D341Med (cell line): ENCODE measurements around the gene SC5D.
A peak's percentile ranks its signal among the peaks of the same experiment; 100 is the strongest.

ENCODE experiments used
- DNase-seq: peaks from one replicate; pipeline ENCODE4 v3.0.0; 2012; ENCODE audit warnings: low spot score

The SC5D gene

DNA sequence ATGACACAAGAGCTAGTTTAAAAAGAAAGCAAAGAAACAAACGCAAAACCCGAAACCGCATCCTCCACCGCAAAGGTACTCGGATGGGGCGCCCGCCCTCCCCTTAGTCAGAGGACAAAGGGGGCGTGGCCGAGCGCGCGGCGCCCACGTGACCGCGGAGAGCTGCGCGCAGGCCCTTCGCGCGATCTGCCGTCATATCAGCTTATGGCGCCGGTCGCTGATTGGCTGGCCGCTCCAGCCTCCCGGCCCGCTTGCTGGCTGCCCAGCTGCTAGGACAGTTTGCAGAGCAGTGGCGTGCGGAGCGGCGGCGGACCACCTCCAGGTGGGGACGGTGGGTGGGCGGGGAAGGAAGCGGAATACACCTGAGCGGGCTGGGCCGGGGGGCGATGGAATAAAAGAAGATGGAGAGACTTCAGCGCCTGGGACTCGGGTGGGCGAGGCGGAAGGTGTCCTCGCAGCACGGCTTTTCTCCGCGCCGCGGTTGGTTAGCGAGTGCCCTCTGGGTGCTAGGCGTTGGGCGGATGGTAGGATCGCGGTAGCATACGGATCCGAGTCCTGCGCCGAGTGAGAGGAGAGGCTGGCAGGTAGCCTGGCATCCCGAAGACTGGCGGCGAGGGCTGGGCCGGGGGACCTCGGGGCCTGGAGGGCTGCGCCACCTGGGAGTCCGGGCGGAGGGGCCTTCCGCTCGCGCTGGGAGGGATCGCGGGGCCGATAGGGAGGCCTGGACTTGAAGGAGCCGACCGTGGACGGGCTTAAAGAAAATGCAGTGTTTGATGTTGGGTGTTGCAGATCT is at the start of gene SC5D:
SC5D (plus strand) TSS at position 277 of the 793 bp plus-strand sequence. CDS start 10,605 bp downstream, outside the sequence.
- peak; percentile 99 for DNase-seq

DNA sequence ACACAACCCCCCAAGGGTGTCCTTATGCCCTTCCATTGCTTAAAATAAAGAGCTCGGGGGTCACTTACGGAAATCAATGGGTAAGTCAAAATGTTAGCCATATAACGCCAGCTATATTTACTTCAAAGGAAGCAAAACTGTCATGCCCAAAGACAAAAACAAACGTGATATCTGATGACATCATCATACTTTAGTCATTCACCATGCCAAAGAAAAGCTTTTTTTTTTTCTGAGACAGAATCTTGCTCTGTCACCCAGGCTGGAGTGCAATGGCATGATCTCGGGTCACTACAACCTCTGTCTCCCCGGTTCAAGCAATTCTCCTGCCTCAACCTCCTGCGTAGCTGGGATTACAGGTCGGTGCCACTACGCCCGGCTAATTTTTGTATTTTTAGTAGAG is 47.7 kb upstream of the SC5D start:
- no peak for DNase-seq

- no peak for DNase-seq
Observed at GRCh38 chr11:121246021-121246768, 46.4 kb upstream of the SC5D start.

GRCh38 chr11:121246769-121247035 is 45.9 kb upstream of the SC5D start:
- DNase-seq = no peak

GRCh38 chr11:121248496-121248895 is 44.1 kb upstream of the SC5D start:
- DNase-seq = no peak

- DNase-seq = peak; percentile 46
Observed at GRCh38 chr11:121249039-121249663, 43.4 kb upstream of the SC5D start.

- no peak for DNase-seq
Observed at GRCh38 chr11:121250843-121251242, 41.7 kb upstream of the SC5D start.

DNA sequence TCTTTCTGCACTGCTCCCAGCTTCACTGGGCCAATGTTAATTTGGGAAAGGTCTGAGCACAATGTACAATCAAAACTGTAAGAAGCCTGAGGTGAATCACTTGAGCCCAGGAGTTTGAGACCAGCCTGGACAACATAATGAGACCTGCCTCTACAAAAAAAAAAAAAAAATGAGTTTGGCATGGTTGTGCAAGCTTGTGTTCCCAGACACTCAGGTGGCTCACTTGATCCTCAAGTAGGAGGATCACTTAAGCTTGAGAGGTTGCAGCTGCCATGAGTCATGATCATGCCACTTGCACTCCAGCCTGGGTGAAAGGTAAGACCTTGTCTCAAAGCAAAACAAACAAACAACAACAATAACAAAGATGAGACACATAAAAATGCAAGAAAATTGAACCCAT is 38.6 kb upstream of the SC5D start:
- no peak for DNase-seq

- DNase-seq = no peak
Observed at GRCh38 chr11:121254756-121255155, 37.8 kb upstream of the SC5D start.

GRCh38 chr11:121255473-121256125 is 37.0 kb upstream of the SC5D start:
- DNase-seq = no peak

GRCh38 chr11:121257289-121257688 is 35.3 kb upstream of the SC5D start:
- DNase-seq = no peak

DNA sequence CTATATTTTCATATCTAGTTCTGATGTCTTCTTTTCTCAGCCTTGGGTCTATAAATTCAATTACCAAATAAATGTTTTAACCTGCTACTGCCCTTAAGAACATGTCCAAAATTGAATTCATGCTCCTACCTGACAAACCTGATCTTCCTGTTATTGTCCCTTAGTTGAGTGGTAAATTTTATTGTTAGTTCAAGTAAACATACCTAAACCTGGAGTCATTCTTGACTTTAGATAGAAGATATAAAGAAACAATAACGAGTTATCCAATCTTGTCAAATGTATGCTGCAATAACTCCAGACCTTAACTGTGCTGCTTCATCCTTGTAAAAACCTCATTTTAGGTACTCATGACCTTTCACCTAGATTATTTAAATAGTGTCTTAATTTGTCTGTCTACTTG is 34.6 kb upstream of the SC5D start:
- DNase-seq = no peak

DNA sequence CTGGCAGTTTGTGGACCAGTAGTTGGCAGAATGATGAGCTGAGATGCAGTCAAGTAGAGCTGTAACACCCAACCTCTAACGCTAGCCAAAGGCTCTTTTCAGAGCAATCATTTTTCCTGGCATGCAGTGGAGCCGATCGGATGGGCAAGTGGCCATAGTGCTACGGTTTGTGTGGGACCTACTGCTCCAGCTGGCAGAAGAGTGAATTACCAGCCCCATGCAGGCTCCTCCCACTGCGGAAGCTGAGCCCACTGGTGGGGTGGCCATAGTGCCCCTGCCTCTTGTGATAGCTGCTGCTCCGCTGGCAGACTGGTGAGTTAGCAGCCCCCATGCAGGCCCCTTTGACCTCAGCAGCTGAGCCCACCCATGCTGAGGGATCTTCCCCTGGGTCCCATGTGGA is 27.0 kb upstream of the SC5D start:
- DNase-seq = no peak

DNA sequence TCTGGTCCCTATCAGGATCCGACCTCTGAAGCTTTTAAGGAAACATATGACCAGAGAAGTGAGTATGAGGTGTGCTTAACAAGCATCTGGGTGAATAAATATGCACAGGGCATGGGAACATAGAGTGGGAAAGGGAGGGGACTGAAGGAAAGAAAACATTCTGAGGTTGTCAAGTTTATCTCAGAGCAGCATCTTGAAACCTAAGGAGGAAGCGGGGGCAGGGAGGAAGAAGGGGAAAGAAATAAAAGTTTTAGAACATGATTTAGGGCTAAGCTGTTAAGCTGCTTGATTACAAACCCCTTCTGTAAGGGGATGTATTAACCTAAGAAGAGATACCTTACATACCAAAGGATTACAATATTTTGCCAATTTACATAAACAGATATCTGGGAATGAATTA is 24.0 kb upstream of the SC5D start:
- no peak for DNase-seq

GRCh38 chr11:121270001-121270678 is 22.4 kb upstream of the SC5D start:
- no peak for DNase-seq

DNA sequence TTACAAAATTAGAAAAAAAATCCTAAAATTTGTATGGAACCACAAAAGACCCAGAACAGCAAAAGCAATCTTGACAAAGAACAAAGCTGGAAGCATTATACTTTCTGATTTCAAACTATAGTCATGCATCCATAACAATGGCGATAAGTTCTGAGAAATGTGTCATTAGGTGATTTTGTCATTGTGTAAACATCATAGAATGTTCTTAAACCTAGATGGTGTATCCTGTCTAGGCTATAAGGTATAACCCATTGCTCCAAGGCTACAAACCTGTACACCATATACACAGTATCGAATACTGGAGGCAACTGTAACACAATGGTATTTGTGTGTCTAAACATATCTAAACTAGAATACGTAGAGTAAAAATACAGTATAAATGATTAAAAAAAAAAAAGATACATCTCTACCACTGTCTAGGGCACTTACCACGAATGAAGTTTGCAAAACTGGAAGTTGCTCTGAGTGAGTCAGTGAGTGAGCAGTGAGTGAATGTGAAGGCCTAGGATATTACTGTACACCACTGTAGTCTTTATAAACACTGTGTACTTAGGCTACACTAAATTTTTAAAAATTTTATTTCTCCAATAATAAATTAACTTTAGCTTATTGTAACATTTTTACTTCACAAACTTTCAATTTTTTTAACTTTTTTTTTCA is 18.1 kb upstream of the SC5D start:
- DNase-seq = no peak

GRCh38 chr11:121281698-121282097 is 10.9 kb upstream of the SC5D start:
- DNase-seq = no peak

DNA sequence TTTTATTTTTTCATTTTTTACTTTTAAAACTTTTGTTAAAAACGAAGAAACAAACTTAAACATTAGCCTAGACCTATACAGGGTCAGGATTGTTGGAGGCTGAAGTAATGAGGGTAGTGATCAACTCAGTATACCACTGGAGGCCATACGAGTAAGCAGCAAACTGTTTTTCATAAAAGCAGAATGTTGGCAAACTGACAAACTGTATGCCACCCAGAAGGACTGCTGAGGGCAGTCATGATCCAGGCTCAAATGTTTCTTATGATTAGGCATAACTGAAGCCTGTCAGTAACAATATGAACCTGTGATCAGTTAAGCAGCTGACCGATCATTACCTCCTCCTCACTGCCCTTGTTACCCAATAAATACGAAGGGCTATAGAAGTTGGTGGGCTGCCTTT is 10.2 kb upstream of the SC5D start:
- no peak for DNase-seq

DNA sequence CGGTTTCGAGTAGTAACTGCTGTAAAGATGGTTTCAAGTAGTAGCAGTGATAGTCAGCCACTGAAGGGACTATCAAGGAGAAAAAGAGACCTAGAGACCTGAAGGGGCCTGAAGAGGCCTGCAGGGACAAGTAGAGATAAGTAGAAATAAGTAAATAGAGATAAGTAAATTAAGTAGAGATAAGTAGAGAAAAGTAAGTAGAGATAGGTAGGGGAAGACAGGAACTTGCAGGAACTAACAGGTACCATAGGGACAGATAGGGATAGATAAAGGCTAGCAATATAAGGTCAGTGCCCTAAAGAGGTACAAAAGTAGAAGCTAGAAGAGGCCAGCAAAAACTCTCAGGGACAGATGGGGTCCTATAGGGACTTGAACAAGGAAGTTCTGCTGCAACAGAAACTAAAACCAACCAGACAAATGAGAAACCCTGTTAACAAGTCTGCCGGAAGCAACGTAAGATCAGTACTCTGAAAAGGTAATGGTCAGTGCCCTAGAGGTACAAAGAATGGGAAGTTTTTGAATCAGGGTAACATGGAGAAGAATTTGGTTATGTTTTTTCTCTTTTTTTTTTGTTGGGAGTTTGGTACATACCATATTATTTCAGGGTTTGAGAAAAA is 9.6 kb upstream of the SC5D start:
- no peak for DNase-seq

DNA sequence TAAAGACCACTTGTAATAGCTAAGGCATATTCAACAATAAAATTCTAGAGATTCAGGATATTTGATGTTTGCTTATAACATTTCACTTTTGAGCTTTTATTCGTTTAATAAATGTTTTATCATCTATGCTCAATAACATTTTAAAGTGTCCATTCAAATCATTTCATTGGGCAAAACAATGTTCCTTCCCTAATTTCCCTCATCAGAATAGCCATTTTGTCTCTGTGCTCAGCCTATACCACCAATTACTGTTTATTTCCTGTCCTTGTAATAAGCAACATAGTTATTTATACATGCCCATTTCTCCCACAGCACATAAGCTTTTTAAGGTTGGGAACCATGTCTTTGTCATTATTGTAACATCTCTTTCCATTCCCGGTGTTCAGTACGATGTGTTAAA is 1.3 kb upstream of the SC5D start:
- no peak for DNase-seq

- DNase-seq = no peak
Observed at GRCh38 chr11:121291896-121292494, 576 bp upstream of the SC5D start.
